ENCODE results near the gene VCAM1.

- TF ChIP-seq CTCF (IDR thresholded peaks at IDR 0.05; ENCODE audit: insufficient read depth, low read length) (no peak), SPI1 (IDR thresholded peaks at IDR 0.05; ENCODE audit: borderline replicate concordance, low read depth) (no peak), POLR2AphosphoS5 (IDR thresholded peaks at IDR 0.05; ENCODE audit: low read depth) (no peak), GABPA (IDR thresholded peaks at IDR 0.05; ENCODE audit: low read depth) (no peak)
These were observed 2.7 kb downstream of the VCAM1 start for GRCh38 chr1:100722221-100722620.

Measured in HL-60 (cell line).